HFF-Myc (cell line): ENCODE results near the gene ADH5.
A peak's percentile ranks its signal among the peaks of the same experiment; 100 is the strongest.
"Not testable (repeated sequence)": the region's sequence is repeated elsewhere in the genome, so short reads cannot be mapped to it uniquely, and the experiment has no call there.

Source experiments
- DNase-seq: peaks from one replicate; pipeline ENCODE4 v3.0.0-alpha.2; 2011; ENCODE audit warnings: low read depth; ENCODE audit errors: extremely low read depth
- H3K4me3 ChIP-seq: replicated peaks from 2 replicates; pipeline ENCODE4 v1.5.1; 2011; ENCODE audit warnings: low read depth, mild to moderate bottlenecking, control low read depth, low read length
- CTCF ChIP-seq: IDR thresholded peaks from 2 replicates; pipeline ENCODE4 v1.5.1; 2012; ENCODE audit warnings: mild to moderate bottlenecking, low read depth, low read length, control low read depth; ENCODE audit errors: missing control alignments

Gene ADH5

GRCh38 chr4:99102634-99103033, 14.0 kb upstream of the ADH5 start:
- TF ChIP-seq CTCF, result no peak
- DNase-seq, result no peak
- H3K4me3 ChIP-seq, result no peak overlapping the region

DNA sequence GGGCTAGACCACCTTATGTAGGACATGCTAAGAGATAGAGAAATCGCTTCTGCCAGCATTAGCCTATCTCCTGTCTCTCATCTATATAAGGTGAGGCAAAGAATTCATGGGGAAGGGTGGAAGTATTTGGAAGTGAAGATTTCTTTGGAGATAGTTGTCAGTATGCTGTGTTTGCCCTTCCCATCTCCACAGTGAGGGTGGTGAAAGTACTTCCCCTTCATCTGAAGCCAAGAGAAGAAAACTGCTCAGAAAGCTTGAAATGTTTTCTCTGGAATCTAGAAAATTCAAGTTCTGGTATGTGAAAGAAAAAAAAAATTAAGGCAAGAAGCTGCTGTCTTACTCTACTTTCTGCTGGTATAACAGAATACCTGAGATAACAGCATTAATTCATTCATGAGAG, 12.3 kb upstream of the ADH5 start:
- TF ChIP-seq CTCF, result no peak
- DNase-seq, result no peak
- no peak overlapping the region for H3K4me3 ChIP-seq

GRCh38 chr4:99099814-99100213, 11.2 kb upstream of the ADH5 start:
- not testable (repeated sequence) for DNase-seq

GRCh38 chr4:99099311-99099710, 10.7 kb upstream of the ADH5 start:
- H3K4me3 ChIP-seq, result no peak overlapping the region
- no peak for TF ChIP-seq CTCF
- no peak for DNase-seq

More at GRCh38 chr4:99099814-99100213, 11.2 kb upstream of the ADH5 start:
- H3K4me3 ChIP-seq, result not testable (repeated sequence)

GRCh38 chr4:99091841-99092240, 3.3 kb upstream of the ADH5 start:
- DNase-seq, H3K4me3 ChIP-seq: not testable (repeated sequence)

- no peak for DNase-seq
- peak overlapping the region; percentile 80; the same call in 1 of the 2 replicates for H3K4me3 ChIP-seq
- TF ChIP-seq CTCF, result no peak
Observed at GRCh38 chr4:99091216-99091575, 2.6 kb upstream of the ADH5 start.

DNA sequence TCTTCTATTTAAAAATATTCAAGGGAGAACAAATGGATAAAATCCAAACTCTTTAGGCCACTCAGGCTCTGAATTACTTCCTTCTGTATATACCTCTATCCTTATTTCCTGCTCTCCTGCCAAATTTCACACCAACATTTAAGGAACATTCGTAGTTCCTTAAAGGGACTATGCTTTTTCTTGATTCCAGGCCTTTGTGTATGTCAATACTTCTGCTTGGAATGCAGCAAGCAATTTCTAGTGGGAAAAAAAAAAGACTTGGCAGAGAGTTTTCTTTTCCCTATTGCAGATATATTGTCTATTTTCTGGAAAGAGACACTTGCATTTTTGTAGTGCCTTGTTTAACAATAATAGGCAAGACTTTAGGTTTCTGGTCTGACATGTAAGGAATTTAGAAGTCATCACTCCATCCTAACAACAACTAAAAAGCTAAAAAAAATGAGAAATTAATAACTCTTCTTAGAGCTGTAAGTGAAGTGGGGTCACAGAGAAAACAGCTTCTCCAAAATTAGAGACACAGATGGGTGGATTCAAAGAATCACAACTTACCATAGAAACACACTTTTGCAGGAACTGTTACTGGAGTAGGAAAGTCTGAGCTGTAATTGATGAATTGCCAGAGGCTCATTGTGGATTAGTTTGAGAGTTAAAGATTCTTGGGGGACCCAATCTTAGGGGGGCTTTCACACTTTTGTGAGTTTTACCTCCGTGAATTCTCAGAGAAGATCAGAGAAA, 2.1 kb upstream of the ADH5 start:
- peak overlapping the region; percentile 80 for H3K4me3 ChIP-seq
- TF ChIP-seq CTCF, result no peak
- no peak for DNase-seq

DNA sequence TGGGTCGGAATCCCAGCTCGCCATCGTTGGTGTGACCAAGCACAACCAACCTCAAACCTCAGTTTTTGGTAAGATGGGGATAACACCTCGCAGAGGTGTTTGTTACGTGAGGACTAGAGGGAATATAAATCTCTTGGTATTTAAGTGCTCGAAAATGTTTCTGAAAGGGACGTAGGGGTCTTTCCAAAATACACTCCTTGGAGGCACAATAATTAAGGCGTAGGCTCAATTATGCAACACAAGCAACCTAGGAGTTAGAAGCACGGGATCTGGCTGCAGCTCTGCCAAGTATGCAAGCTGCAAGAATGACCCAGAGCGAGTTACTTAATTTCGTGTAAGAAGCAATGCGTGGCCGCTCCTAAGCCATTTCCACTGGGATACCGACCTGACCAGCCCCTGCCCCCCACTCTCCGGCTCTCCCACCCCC, 552 bp downstream of the ADH5 start:
- H3K4me3 ChIP-seq, result peak overlapping the region; percentile 80
- TF ChIP-seq CTCF, result no peak
- no peak for DNase-seq
